Heart left ventricle (tissue), 16 donors: Measurements from ENCODE around the gene ZNF70. TPM values are rescaled to one million over a fixed set of nuclear protein-coding genes. Genes with fewer than 3 reads are reported as not detected.
A peak's percentile ranks its signal among the peaks of the same experiment; 100 is the strongest.

Experiments used
- ATAC-seq, 4 donors: fragments of 200-7000 bp; cut with Tn5 transposase; one replicate each; pipeline ENCODE4 v1.9.1; 2020 to 2022; ENCODE audit warnings: moderate library complexity in 4 of 4, mild to moderate bottlenecking in 3 of 4, moderate number of reproducible peaks in 1 of 4
- DNase-seq, 5 donors: peaks; one replicate each; pipeline ENCODE4 v3.0.0-alpha.2; 2020
- H3K27ac ChIP-seq, 12 donors: fragments of 200-600 bp; sonication (generic) in 4 of 12; one replicate each; pipeline versions ENCODE4 v1.5.0 to v1.8.0; 2016 to 2022; ENCODE audit warnings: mild to moderate bottlenecking in 2 of 12
- H3K27me3 ChIP-seq, 9 donors: fragments of 200-600 bp; sonication (generic) in 2 of 9; one replicate each; pipeline versions ENCODE4 v1.5.1 to v1.8.0; 2016 to 2022; ENCODE audit warnings: mild to moderate bottlenecking in 3 of 9
- H3K36me3 ChIP-seq, 9 donors: fragments of 200-600 bp; sonication (generic) in 2 of 9; one replicate each; pipeline versions ENCODE4 v1.5.0 to v1.8.0; 2018 to 2022; ENCODE audit warnings: mild to moderate bottlenecking in 2 of 9
- H3K4me1 ChIP-seq, 12 donors: fragments of 200-600 bp; sonication (generic) in 4 of 12; one replicate each; pipeline versions ENCODE4 v1.5.0 to v1.8.0; 2016 to 2022; ENCODE audit warnings: mild to moderate bottlenecking in 3 of 12
- H3K4me3 ChIP-seq, 12 donors: fragments of 200-600 bp; sonication (generic) in 4 of 12; one replicate each; pipeline versions ENCODE4 v1.5.0 to v1.8.0; 2017 to 2022; ENCODE audit warnings: mild to moderate bottlenecking in 9 of 12, moderate library complexity in 4 of 12
- H3K9me3 ChIP-seq, 12 donors: fragments of 200-600 bp; sonication (generic) in 4 of 12; one replicate each; pipeline versions ENCODE4 v1.5.0 to v1.8.0; 2016 to 2022; ENCODE audit warnings: mild to moderate bottlenecking in 1 of 12
- CTCF ChIP-seq, 12 donors: fragments of 200-600 bp; sonication (generic) in 4 of 12; IDR thresholded peaks; one replicate each; pipeline versions ENCODE4 v1.5.0 to v1.8.0; 2018 to 2022; ENCODE audit warnings: antibody characterized with exemption in 12 of 12, mild to moderate bottlenecking in 5 of 12
- POLR2A ChIP-seq, 2 donors: fragments of 450-650 bp; IDR thresholded peaks; one replicate each; pipeline ENCODE4 v1.6.1; 2017; ENCODE audit warnings: antibody characterized with exemption in 2 of 2, mild to moderate bottlenecking in 2 of 2, moderate library complexity in 2 of 2
- WGBS, 4 donors: extraction: QIAGEN DNeasy Blood & Tissue Kit in 2 of 4; methylation state at CpG; one replicate each; pipeline versions ENCODE4 v1.1.5 to v1.1.7; 2013 to 2018; 5-methylcytosine and 5-hydroxymethylcytosine counted together
- intact Hi-C, 10 donors: fragments of 100-400 bp; cut with DNase I; formaldehyde crosslinking; loops; one replicate each; pipeline versions ENCODE4 v1.11.1 to v1.14.2; 2022
- polyA plus RNA-seq, 2 donors: library from polyadenylated mRNA; stranded (reverse); fragments of 200-250 nt; gene quantifications; one replicate each; pipeline ENCODE4 v1.2.3, GENCODE V29; 2013
- total RNA-seq, 9 donors: library from RNA; depleted of rRNA in 2 of 9; stranded (reverse); fragments of >200 nt in 2 of 9; fragmentation: NEBNext Ultra II Directional in 3 of 9; extraction: Animal tissue kit (Norgen Biotek cat#: 25700) in 3 of 9; gene quantifications; one replicate each; pipeline versions ENCODE4 v1.1.0 to v1.2.4, GENCODE V29; 2016 to 2023
- donor health status: ischemic (EF 13 %, LVEDD 7.1; RV severe dilation, severe dysfunction).
- donor health status: healthy with polysubstance abuse.
- donor health status: DM: no; HTN: yes; CAD: no.
- donor health status: DM: no; HTN: no; CAD: no.
- donor health status: ischemic (EF 25% LVEDD 6.9; RV normal size, moderate dysfunction).
- donor health status: ischemic (EF 25% LVEDD 5.7; RV mildly dilated, moderate dysfunction).
- donor health status: healthy.
- donor health status: DM: yes; HTN: yes; CAD: no.
- donor health status: ischemic (EF 35%, LVEDD 5.7; RV mildly dilated, moderate dysfunction).
- donor health status: nonischemic (EF 11% LVEDD 7.7; RV severe dilation, severe dysfunction).
- donor health status: DM: yes; HTN: yes; CAD: no.
- donor health status: PGD.
- donor health status: ischemic (EF 29% LVEDD 5.4; RV normal size, mild dysfunction).
- donor health status: nonischemic (EF 23%, LVEDD 6.1; RV moderate dilation, normal function).

The ZNF70 gene
- total and polyA plus RNA-seq, 11 donors, result 1.6 to 4.6 (median 3.0) TPM

- Histone ChIP-seq H3K27ac (peak overlapping the region in 2 of 12 donors; percentile 30 to 89), H3K36me3 (peaks cover 0 to 60% (median 43%) of the 10 kb centered on the region in 9 donors), H3K27me3 (no peaks in the 10 kb centered on the region), H3K4me3 (no peak overlapping the region), H3K4me1 (peaks cover 0 to 28% (median 0%) of the 10 kb centered on the region in 12 donors), H3K9me3 (no peaks in the 10 kb centered on the region)
- 90 to 92% (median 91%) methylated on average over 19 of the region's 19 CpGs for WGBS, 4 donors
- TF ChIP-seq CTCF (IDR thresholded peaks at IDR 0.05), result no peak
- TF ChIP-seq POLR2A (IDR thresholded peaks at IDR 0.05), result no peak
- intact Hi-C loops, result no loop called here
- ATAC-seq (no peak), DNase-seq (no peak)
Observed at GRCh38 chr22:23695571-23696325, 55.2 kb downstream of the ZNF70 start.

GRCh38 chr22:23695141-23695540 is 55.8 kb downstream of the ZNF70 start:
- Histone ChIP-seq H3K4me3 (no peak overlapping the region), H3K36me3 (peaks cover 0 to 58% (median 38%) of the 10 kb centered on the region in 9 donors), H3K4me1 (peaks cover 0 to 28% (median 0%) of the 10 kb centered on the region in 12 donors), H3K27me3 (no peaks in the 10 kb centered on the region), H3K9me3 (no peaks in the 10 kb centered on the region), H3K27ac (peak overlapping the region in 1 of 12 donors; percentile 17)
- DNase-seq (no peak), ATAC-seq (no peak)
- intact Hi-C loops, result no loop called here
- no peak for TF ChIP-seq CTCF (IDR thresholded peaks at IDR 0.05)
- no peak for TF ChIP-seq POLR2A (IDR thresholded peaks at IDR 0.05)
- WGBS, 4 donors, result 67 to 85% (median 75%) methylated on average over 3 of the region's 3 CpGs

- Histone ChIP-seq H3K36me3 (peaks cover 0 to 55% (median 32%) of the 10 kb centered on the region in 9 donors), H3K27ac (no peak overlapping the region), H3K27me3 (no peaks in the 10 kb centered on the region), H3K4me3 (no peak overlapping the region), H3K9me3 (no peaks in the 10 kb centered on the region), H3K4me1 (peaks cover 0 to 28% (median 0%) of the 10 kb centered on the region in 12 donors)
- DNase-seq (no peak), ATAC-seq (no peak)
- TF ChIP-seq CTCF (IDR thresholded peaks at IDR 0.05) (no peak), POLR2A (IDR thresholded peaks at IDR 0.05) (no peak)
- intact Hi-C loops, result no loop called here
- 90 to 94% (median 92%) methylated on average over 11 of the region's 11 CpGs for WGBS, 4 donors
Observed at GRCh38 chr22:23693979-23694680, 56.8 kb downstream of the ZNF70 start.

- H3K4me3 ChIP-seq, result no peak overlapping the region
- peaks cover 0 to 28% (median 0%) of the 10 kb centered on the region in 12 donors for H3K4me1 ChIP-seq
- no peaks in the 10 kb centered on the region for H3K27me3 ChIP-seq
- intact Hi-C loops, result no loop called here
- H3K9me3 ChIP-seq, result no peaks in the 10 kb centered on the region
- DNase-seq, result no peak
- no peak for ATAC-seq
- H3K36me3 ChIP-seq, result peaks cover 0 to 43% (median 20%) of the 10 kb centered on the region in 9 donors
- 87 to 90% (median 89%) methylated on average over 4 to 12 of the region's 12 CpGs for WGBS, 4 donors
- TF ChIP-seq POLR2A (IDR thresholded peaks at IDR 0.05) (no peak), CTCF (IDR thresholded peaks at IDR 0.05) (no peak)
- H3K27ac ChIP-seq, result no peak overlapping the region
Observed at GRCh38 chr22:23692598-23693291, 58.2 kb downstream of the ZNF70 start.
